ENCODE results near the gene CD79A.
A peak's percentile ranks its signal among the peaks of the same experiment; 100 is the strongest.

CD79A gene

DNA sequence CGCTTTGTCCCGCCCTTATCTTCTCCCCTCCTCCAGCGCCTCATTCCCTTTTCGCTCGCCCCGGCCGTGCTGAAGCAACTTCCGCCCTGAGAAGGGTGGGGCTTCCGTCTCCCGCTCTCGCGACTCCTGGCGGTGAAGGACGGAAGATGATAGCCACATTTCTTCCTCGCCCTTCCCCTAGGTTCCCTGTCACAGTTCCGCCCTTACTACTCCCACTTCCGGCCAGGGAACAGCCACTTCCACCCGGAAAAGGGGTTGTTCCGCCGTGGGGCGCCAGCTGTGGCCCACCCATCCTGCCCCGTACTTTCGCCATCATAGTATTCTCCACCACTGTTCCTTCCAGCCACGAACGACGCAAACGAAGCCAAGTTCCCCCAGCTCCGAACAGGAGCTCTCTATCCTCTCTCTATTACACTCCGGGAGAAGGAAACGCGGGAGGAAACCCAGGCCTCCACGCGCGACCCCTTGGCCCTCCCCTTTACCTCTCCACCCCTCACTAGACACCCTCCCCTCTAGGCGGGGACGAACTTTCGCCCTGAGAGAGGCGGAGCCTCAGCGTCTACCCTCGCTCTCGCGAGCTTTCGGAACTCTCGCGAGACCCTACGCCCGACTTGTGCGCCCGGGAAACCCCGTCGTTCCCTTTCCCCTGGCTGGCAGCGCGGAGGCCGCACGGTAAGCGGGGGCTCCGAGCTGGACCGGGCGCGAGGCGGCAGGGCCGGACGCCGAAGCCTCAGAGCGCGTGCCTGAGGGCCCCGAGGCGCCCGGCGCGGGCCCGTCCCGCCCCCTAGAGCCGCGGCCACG is 17.3 kb upstream of the CD79A start, which contains the start of gene RPS19:
Gene RPS19, plus strand, starts transcription at position 638 of the 801 bp plus-strand sequence. CDS start 520 bp downstream, outside the sequence.
- DNase-seq (ENCODE audit: extremely low read depth, insufficient read length) = peak; percentile 97
- TF ChIP-seq CTCF (IDR thresholded peaks at IDR 0.05; ENCODE audit: insufficient read depth, low read length, poor library complexity, severe bottlenecking) = no peak

DNA sequence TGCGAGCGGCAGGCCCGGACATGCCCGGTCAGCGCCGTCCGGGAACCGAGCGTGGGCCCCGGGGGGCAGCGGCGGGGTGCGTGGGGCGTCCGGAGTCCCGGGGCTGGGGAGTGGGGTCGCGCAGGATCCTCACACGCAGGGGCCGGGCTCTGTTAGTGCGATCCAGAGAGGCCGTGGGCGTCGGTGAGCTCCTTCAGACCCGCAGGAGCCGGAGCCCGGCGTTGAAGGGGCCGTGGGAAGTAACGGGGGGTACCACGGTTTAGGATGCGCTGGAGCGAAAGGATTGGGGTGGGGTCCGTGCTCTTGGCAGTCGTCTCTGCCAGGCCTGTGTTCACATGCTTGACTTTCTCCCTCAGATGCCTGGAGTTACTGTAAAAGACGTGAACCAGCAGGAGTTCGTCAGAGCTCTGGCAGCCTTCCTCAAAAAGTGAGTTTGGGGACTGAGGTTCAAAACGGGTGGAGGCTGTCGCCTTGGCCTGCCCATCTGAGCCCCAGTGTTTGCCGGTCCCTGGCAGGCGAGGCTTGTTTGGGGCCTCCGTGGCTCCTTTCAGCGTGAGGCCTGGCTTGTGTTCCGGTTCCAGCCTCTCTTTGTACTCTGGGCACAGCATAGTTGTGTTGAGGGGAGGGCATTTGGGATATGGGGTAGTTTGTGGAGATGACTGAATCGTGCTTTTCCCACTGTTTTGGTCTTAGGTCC is 16.5 kb upstream of the CD79A start:
- peaks cover 33% of the 10 kb centered on the region for H3K36me3 ChIP-seq (ENCODE audit: control insufficient read depth, insufficient read depth, low read length)
- H3K27me3 ChIP-seq (replicated peaks; ENCODE audit: control insufficient read depth, insufficient read depth, low read length) = no peaks in the 10 kb centered on the region
- TF ChIP-seq CTCF (IDR thresholded peaks at IDR 0.05; ENCODE audit: insufficient read depth, low read length, poor library complexity, severe bottlenecking) = no peak
- H3K4me3 ChIP-seq (replicated peaks; ENCODE audit: low read depth, low read length) = peak overlapping the region; percentile 89
- DNase-seq (ENCODE audit: extremely low read depth, insufficient read length) = no peak

More for the DNA sequence above, 17.3 kb upstream of the CD79A start, which contains the start of gene RPS19:
- Histone ChIP-seq H3K4me3 (replicated peaks; ENCODE audit: low read depth, low read length) (peak within 1 kb of the TSS; percentile 89), H3K27me3 (replicated peaks; ENCODE audit: control insufficient read depth, insufficient read depth, low read length) (no peaks in the 10 kb centered on the region), H3K36me3 (ENCODE audit: control insufficient read depth, insufficient read depth, low read length) (peaks cover 29% of the 10 kb centered on the region)

DNA sequence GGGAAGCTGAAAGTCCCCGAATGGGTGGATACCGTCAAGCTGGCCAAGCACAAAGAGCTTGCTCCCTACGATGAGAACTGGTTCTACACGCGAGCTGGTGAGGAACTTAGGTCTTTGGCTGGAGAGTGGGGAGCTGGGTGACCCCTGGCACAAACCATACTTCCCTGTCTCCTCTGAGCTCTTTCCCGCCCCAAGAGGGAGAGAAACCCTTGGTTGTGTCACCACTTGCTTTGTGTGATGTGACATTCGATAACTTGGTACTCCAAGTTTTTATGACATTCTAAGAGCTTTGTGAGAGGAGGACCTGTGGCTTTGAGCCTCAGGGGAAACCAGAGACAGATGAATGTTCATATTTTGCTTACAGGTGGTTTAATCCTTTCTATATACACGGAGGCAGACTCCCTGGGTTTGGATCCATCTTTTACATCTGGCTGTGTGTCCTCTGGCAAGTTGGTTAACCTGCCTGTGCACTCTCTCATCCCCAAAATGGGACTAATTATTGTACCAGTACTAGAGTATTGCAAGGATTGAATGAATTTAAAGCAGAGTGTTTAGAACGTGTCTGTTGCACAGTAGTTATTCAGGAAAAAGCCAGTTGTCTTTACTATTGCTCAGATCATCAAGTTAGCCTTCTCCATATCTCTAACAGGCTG is 15.8 kb upstream of the CD79A start:
- no peaks in the 10 kb centered on the region for H3K27me3 ChIP-seq (replicated peaks; ENCODE audit: control insufficient read depth, insufficient read depth, low read length)
- peaks cover 36% of the 10 kb centered on the region for H3K36me3 ChIP-seq (ENCODE audit: control insufficient read depth, insufficient read depth, low read length)
- H3K4me3 ChIP-seq (replicated peaks; ENCODE audit: low read depth, low read length) = peak overlapping the region; percentile 89
- TF ChIP-seq CTCF (IDR thresholded peaks at IDR 0.05; ENCODE audit: insufficient read depth, low read length, poor library complexity, severe bottlenecking) = no peak
- DNase-seq (ENCODE audit: extremely low read depth, insufficient read length) = no peak

- TF ChIP-seq CTCF (IDR thresholded peaks at IDR 0.05; ENCODE audit: insufficient read depth, low read length, poor library complexity, severe bottlenecking) = no peak
- Histone ChIP-seq H3K27me3 (replicated peaks; ENCODE audit: control insufficient read depth, insufficient read depth, low read length) (no peaks in the 10 kb centered on the region), H3K4me3 (replicated peaks; ENCODE audit: low read depth, low read length) (peak overlapping the region; percentile 89), H3K36me3 (ENCODE audit: control insufficient read depth, insufficient read depth, low read length) (peaks cover 39% of the 10 kb centered on the region)
- DNase-seq (ENCODE audit: extremely low read depth, insufficient read length) = no peak
These were observed 15.2 kb upstream of the CD79A start for GRCh38 chr19:41861846-41862245.

- TF ChIP-seq CTCF (IDR thresholded peaks at IDR 0.05; ENCODE audit: insufficient read depth, low read length, poor library complexity, severe bottlenecking) = no peak
- no peak for DNase-seq (ENCODE audit: extremely low read depth, insufficient read length)
- H3K4me3 ChIP-seq (replicated peaks; ENCODE audit: low read depth, low read length) = peak overlapping the region; percentile 89
- H3K36me3 ChIP-seq (ENCODE audit: control insufficient read depth, insufficient read depth, low read length) = peaks cover 42% of the 10 kb centered on the region
- H3K27me3 ChIP-seq (replicated peaks; ENCODE audit: control insufficient read depth, insufficient read depth, low read length) = no peaks in the 10 kb centered on the region
These were observed 14.6 kb upstream of the CD79A start for GRCh38 chr19:41862445-41862986.

Measured in GM06990 (cell line).